H1 (cell line): Measurements from ENCODE around the gene C2CD4C. TPM values are rescaled to one million over a fixed set of nuclear protein-coding genes. Genes with fewer than 3 reads are reported as not detected.

ENCODE experiments used
- CTCF ChIA-PET: fragments of 300-600 bp; sonication (Branson Sonifier 250); formaldehyde crosslinking; loops from one replicate; lab custom pipeline; 2021; ENCODE audit not compliant: partially characterized antibody; lab: Charles Lee
- POLR2A ChIA-PET: fragments of 300-600 bp; sonication (Branson Sonifier 250); formaldehyde crosslinking; loops from one replicate; lab custom pipeline; 2021; ENCODE audit warnings: inconsistent platforms; ENCODE audit not compliant: partially characterized antibody; lab: Charles Lee
- DNase-seq, 2 experiments: peaks; one replicate each; pipeline versions ENCODE4 v3.0.0 to v3.0.0-alpha.2; 2010 to 2022; ENCODE audit warnings: low spot score in 2 of 2, low read depth in 1 of 2, mixed read lengths in 1 of 2
- FAIRE-seq: peaks from 2 replicates; lab custom pipeline; 2011; peaks lifted over from hg19 to GRCh38; lab: Jason Lieb, UNC
- H2AFZ ChIP-seq: 2 replicates; pipeline ENCODE4 v1.8.1; 2012; ENCODE audit warnings: low read length, inconsistent platforms
- H2AK5ac ChIP-seq: 2 replicates; pipeline ENCODE4 v1.6.1; 2013; ENCODE audit warnings: low read depth, low read length
- H2BK120ac ChIP-seq: replicated peaks from 2 replicates; pipeline ENCODE3; 2013; ENCODE audit warnings: low read depth, low read length, inconsistent platforms
- H2BK12ac ChIP-seq: 2 replicates; pipeline ENCODE4 v1.6.1; 2013; ENCODE audit warnings: low read depth, low read length
- H2BK15ac ChIP-seq: 2 replicates; pipeline ENCODE4 v1.6.1; 2013; ENCODE audit warnings: low read length
- H2BK20ac ChIP-seq: 2 replicates; pipeline ENCODE4 v1.6.1; 2013; ENCODE audit warnings: low read length
- H2BK5ac ChIP-seq: 2 replicates; pipeline ENCODE4 v1.6.1; 2013; ENCODE audit warnings: low read depth, low read length
- H3K14ac ChIP-seq: 2 replicates; pipeline ENCODE4 v1.6.1; 2013; ENCODE audit warnings: inconsistent platforms; ENCODE audit not compliant: insufficient read length
- H3K18ac ChIP-seq: 2 replicates; pipeline ENCODE4 v1.6.1; 2013; ENCODE audit warnings: low read length; ENCODE audit errors: extremely low read depth
- H3K23ac ChIP-seq: 2 replicates; pipeline ENCODE4 v1.6.1; 2013; ENCODE audit warnings: inconsistent platforms; ENCODE audit not compliant: insufficient read length
- H3K23me2 ChIP-seq: 2 replicates; pipeline ENCODE4 v1.6.1; 2013; ENCODE audit warnings: low read depth, low read length
- H3K27ac ChIP-seq: 2 replicates; pipeline ENCODE4 v1.6.1; 2011; ENCODE audit warnings: low read depth, low read length, inconsistent platforms
- H3K27me3 ChIP-seq, 4 experiments: replicated peaks in 1 of 4; 1 replicate in 1 of 4; 2 replicates in 3 of 4; pipeline versions ENCODE4 v1.6.1 to v1.8.1; 2011 to 2013; ENCODE audit warnings: low read length in 3 of 4, mild to moderate bottlenecking in 3 of 4, inconsistent platforms in 2 of 4, mixed read lengths in 2 of 4, moderate library complexity in 1 of 4; ENCODE audit not compliant: control insufficient read depth in 3 of 4, insufficient read depth in 3 of 4; ENCODE audit errors: extremely low read depth in 1 of 4
- H3K36me3 ChIP-seq, 4 experiments: 2 replicates each; pipeline versions ENCODE4 v1.6.1 to v1.8.1; 2011 to 2013; ENCODE audit warnings: mild to moderate bottlenecking in 4 of 4, low read length in 3 of 4, moderate library complexity in 2 of 4, control low read depth in 1 of 4, inconsistent platforms in 1 of 4; ENCODE audit not compliant: insufficient read depth in 4 of 4, control insufficient read depth in 2 of 4
- H3K4ac ChIP-seq: replicated peaks from 2 replicates; pipeline ENCODE3; 2013; ENCODE audit warnings: low read length, low read depth, mixed read lengths, inconsistent platforms; ENCODE audit not compliant: insufficient read length
- H3K4me1 ChIP-seq, 4 experiments: replicated peaks in 1 of 4; 1 replicate in 1 of 4; 2 replicates in 3 of 4; pipeline versions ENCODE4 v1.6.1 to v1.8.1; 2011 to 2013; ENCODE audit warnings: low read length in 3 of 4, inconsistent platforms in 2 of 4, mixed read lengths in 1 of 4; ENCODE audit not compliant: insufficient read depth in 4 of 4, control insufficient read depth in 3 of 4
- H3K4me2 ChIP-seq, 2 experiments: 2 replicates each; pipeline versions ENCODE4 v1.6.1 to v1.8.1; 2011 to 2013; ENCODE audit warnings: low read depth in 2 of 2, low read length in 2 of 2, control low read depth in 1 of 2, inconsistent platforms in 1 of 2, mild to moderate bottlenecking in 1 of 2; ENCODE audit not compliant: insufficient read depth in 1 of 2
- H3K4me3 ChIP-seq, 4 experiments: fragments of 200-600, 300-600 bp in 1 of 4; sonication (generic), shearing (Covaris generic), sonication (Bioruptor Twin) in 1 of 4; 2 replicates each; pipeline versions ENCODE4 v1.5.1 to v1.8.1; 2011 to 2016; ENCODE audit warnings: low read length in 4 of 4, low read depth in 3 of 4, control low read depth in 2 of 4, inconsistent platforms in 2 of 4, mild to moderate bottlenecking in 2 of 4, mixed read lengths in 1 of 4, moderate library complexity in 1 of 4; ENCODE audit not compliant: insufficient read depth in 2 of 4; ENCODE audit errors: extremely low read depth in 1 of 4
- H3K56ac ChIP-seq: replicated peaks from 2 replicates; pipeline ENCODE3; 2013; ENCODE audit warnings: low read depth, mild to moderate bottlenecking, mixed read lengths, low read length, inconsistent platforms; ENCODE audit not compliant: insufficient read length
- H3K79me1 ChIP-seq: 2 replicates; pipeline ENCODE4 v1.6.1; 2013; ENCODE audit warnings: low read depth, low read length, control low read depth
- H3K79me2 ChIP-seq, 2 experiments: 2 replicates each; pipeline versions ENCODE4 v1.6.1 to v1.8.1; 2012 to 2013; ENCODE audit warnings: low read length in 2 of 2, mild to moderate bottlenecking in 2 of 2, inconsistent platforms in 1 of 2; ENCODE audit not compliant: insufficient read depth in 2 of 2, control insufficient read depth in 1 of 2
- H3K9ac ChIP-seq, 4 experiments: replicated peaks in 1 of 4; 1 replicate in 1 of 4; 2 replicates in 3 of 4; pipeline versions ENCODE4 v1.6.1 to v1.8.1; 2011 to 2013; ENCODE audit warnings: low read depth in 3 of 4, low read length in 3 of 4, control low read depth in 2 of 4, mild to moderate bottlenecking in 2 of 4, moderate library complexity in 2 of 4, inconsistent platforms in 1 of 4; ENCODE audit errors: extremely low read depth in 1 of 4
- H3K9me3 ChIP-seq, 2 experiments: 2 replicates each; pipeline versions ENCODE4 v1.6.1 to v1.8.1; 2012 to 2013; ENCODE audit warnings: mild to moderate bottlenecking in 2 of 2, moderate library complexity in 2 of 2, control low read depth in 1 of 2, inconsistent platforms in 1 of 2, low read depth in 1 of 2, low read length in 1 of 2, mixed read lengths in 1 of 2; ENCODE audit not compliant: insufficient read depth in 2 of 2
- H4K20me1 ChIP-seq, 2 experiments: replicated peaks in 1 of 2; 2 replicates each; pipeline versions ENCODE3 to v1.8.1; 2011 to 2013; ENCODE audit warnings: inconsistent platforms in 2 of 2, low read length in 2 of 2, mild to moderate bottlenecking in 1 of 2; ENCODE audit not compliant: insufficient read depth in 2 of 2, control insufficient read depth in 1 of 2
- H4K5ac ChIP-seq: 2 replicates; pipeline ENCODE4 v1.6.1; 2013; ENCODE audit warnings: low read length, low read depth, mixed read lengths, inconsistent platforms; ENCODE audit not compliant: insufficient read length
- H4K8ac ChIP-seq: 2 replicates; pipeline ENCODE4 v1.8.0; 2013; ENCODE audit warnings: mild to moderate bottlenecking, moderate library complexity, low read length, inconsistent platforms; ENCODE audit not compliant: insufficient read depth; ENCODE audit errors: extremely low read depth
- H4K91ac ChIP-seq: replicated peaks from 2 replicates; pipeline ENCODE3; 2013; ENCODE audit warnings: low read length, mixed read lengths, inconsistent platforms; ENCODE audit not compliant: insufficient read length
- FOSL1 ChIP-seq: IDR thresholded peaks from 2 replicates; pipeline ENCODE4 v1.6.1; 2011; ENCODE audit warnings: mild to moderate bottlenecking, low read depth, low read length, moderate library complexity; ENCODE audit not compliant: insufficient read depth
- JUND ChIP-seq: IDR thresholded peaks from 2 replicates; pipeline ENCODE4 v1.6.1; 2011; ENCODE audit warnings: mild to moderate bottlenecking, improper control_type of control experiment, low read length
- MAFK ChIP-seq: IDR thresholded peaks from 2 replicates; pipeline ENCODE4 v1.6.1; 2012; ENCODE audit warnings: low read depth, mild to moderate bottlenecking, improper control_type of control experiment, low read length
- RBBP5 ChIP-seq: IDR thresholded peaks from 2 replicates; pipeline ENCODE4 v1.7.1; 2012; ENCODE audit warnings: low read depth, mild to moderate bottlenecking, inconsistent platforms, low read length, moderate library complexity, borderline replicate concordance
- RNF2 ChIP-seq: fragments of 200-900, 300-1000 bp; sonication (generic); IDR thresholded peaks from 2 replicates; pipeline ENCODE4 v1.7.1; 2016; ENCODE audit warnings: borderline replicate concordance, low read depth, mild to moderate bottlenecking, antibody characterized with exemption, low read length; ENCODE audit not compliant: poor library complexity, severe bottlenecking; ENCODE audit errors: missing control alignments
- TCF12 ChIP-seq: IDR thresholded peaks from 2 replicates; pipeline ENCODE4 v1.6.1; 2011; ENCODE audit warnings: low read depth, mild to moderate bottlenecking, low read length
- WGBS, 2 experiments: shearing (Covaris generic) in 1 of 2; methylation state at CpG; one replicate each; pipeline versions ENCODE4 v1.1.6 to v1.1.7; 2013 to 2015; ENCODE audit warnings: low lambda C conversion rate in 2 of 2, mixed read lengths in 2 of 2, inconsistent platforms in 1 of 2, low coverage in 1 of 2, missing lambda C conversion rate in 1 of 2; ENCODE audit not compliant: insufficient replicate concordance in 2 of 2, insufficient coverage in 1 of 2, insufficient read length in 1 of 2; ENCODE audit errors: extremely low coverage in 1 of 2, missing lambda C conversion rate in 1 of 2; 5-methylcytosine and 5-hydroxymethylcytosine counted together
- polyA plus RNA-seq, 7 experiments: library from polyadenylated mRNA; depleted of rRNA in 3 of 7; stranded (reverse) in 5 of 7; unstranded in 2 of 7; fragments of >200 nt in 5 of 7; fragments of 200-250 nt in 2 of 7; gene quantifications; 1 replicate in 5 of 7; 2 replicates in 1 of 7; 4 replicates in 1 of 7; pipeline versions ENCODE4 v1.2.1 to v1.2.3, GENCODE V29; 2011 to 2013; ENCODE audit warnings: missing spikeins in 2 of 7, mixed read lengths in 2 of 7
- total RNA-seq: library from RNA; stranded (reverse); fragmentation: NEBNext Ultra II Directional; extraction: Animal tissue kit (Norgen Biotek cat#: 25700); gene quantifications from 2 replicates; pipeline ENCODE4 v1.2.1, GENCODE V29; 2021
- TF ChIP-seq, protein P1 (sequence below), 3 experiments: IDR thresholded peaks; 1 replicate in 2 of 3; 2 replicates in 1 of 3; pipeline versions ENCODE4 v1.5.1 to v1.6.1; 2011; ENCODE audit warnings: low read length in 3 of 3, mild to moderate bottlenecking in 3 of 3, inconsistent platforms in 2 of 3, low read depth in 1 of 3, moderate library complexity in 1 of 3; ENCODE audit not compliant: insufficient read depth in 1 of 3; ENCODE audit errors: control extremely low read depth in 1 of 3

The C2CD4C gene
- total and polyA plus RNA-seq, 2 of the 8 experiments (the other 6 are each of a cell fraction or from before 2014, with no cell fraction given), result 3.8 to 6.3 TPM

DNA sequence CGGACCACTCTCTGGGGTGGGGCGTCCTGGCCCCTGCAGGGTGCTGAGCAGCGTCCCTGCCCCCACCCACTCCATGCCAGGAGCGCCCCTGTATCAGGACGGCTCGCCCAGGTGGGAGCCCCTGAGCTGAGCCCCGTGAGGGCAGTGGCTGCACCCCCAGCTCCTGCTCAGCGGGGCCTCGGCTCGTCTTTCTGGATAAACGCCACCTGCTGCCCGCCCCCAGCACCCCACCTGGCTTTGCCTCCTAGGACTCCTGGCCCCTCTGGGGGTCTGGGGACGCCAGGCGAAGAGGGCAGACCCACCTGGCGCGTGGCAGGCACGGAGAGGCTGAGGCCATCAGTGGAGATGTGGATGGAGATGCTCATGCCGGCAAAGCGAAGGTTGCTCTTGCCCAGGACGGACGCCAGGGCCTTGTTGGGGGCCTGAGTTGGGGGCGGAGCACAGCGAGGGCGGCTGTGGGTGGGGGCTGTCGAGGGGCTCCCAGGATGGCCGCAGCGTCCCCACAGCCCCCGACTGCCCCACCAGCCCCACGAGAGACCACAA is 29.5 kb upstream of the C2CD4C start:
- no peak overlapping the region for H3K4me2 ChIP-seq
- ChIA-PET CTCF (interaction anchor here (0.7 to 1.2 kb wide), 3 partner anchors 28 to 72 kb away, joined by 3 read pairs; no protein-coding TSS in a partner anchor), POLR2A (interaction anchor here (1.0 kb wide), 1 partner anchor 19 kb away, joined by 3 read pairs; no protein-coding TSS in a partner anchor)
- H4K20me1 ChIP-seq, result peaks cover 0 to 5% of the 10 kb centered on the region in 2 experiments
- peaks cover 0 to 4% of the 10 kb centered on the region in 2 experiments; a peak in 1 of 4 replicates for H3K9me3 ChIP-seq
- H2BK15ac ChIP-seq, result no peak overlapping the region
- no peak overlapping the region for H3K56ac ChIP-seq
- no peak overlapping the region for H4K5ac ChIP-seq
- H3K27ac ChIP-seq, result no peak overlapping the region
- no peak overlapping the region for H3K23ac ChIP-seq
- no peaks in the 10 kb centered on the region for H3K27me3 ChIP-seq
- H3K23me2 ChIP-seq, result peaks cover 15% of the 10 kb centered on the region; the same call in 1 of the 2 replicates
- no peak for FAIRE-seq
- H2BK120ac ChIP-seq, result no peak overlapping the region
- no peak overlapping the region for H2BK20ac ChIP-seq
- TF ChIP-seq, protein P1, sequence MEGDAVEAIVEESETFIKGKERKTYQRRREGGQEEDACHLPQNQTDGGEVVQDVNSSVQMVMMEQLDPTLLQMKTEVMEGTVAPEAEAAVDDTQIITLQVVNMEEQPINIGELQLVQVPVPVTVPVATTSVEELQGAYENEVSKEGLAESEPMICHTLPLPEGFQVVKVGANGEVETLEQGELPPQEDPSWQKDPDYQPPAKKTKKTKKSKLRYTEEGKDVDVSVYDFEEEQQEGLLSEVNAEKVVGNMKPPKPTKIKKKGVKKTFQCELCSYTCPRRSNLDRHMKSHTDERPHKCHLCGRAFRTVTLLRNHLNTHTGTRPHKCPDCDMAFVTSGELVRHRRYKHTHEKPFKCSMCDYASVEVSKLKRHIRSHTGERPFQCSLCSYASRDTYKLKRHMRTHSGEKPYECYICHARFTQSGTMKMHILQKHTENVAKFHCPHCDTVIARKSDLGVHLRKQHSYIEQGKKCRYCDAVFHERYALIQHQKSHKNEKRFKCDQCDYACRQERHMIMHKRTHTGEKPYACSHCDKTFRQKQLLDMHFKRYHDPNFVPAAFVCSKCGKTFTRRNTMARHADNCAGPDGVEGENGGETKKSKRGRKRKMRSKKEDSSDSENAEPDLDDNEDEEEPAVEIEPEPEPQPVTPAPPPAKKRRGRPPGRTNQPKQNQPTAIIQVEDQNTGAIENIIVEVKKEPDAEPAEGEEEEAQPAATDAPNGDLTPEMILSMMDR (IDR thresholded peaks at IDR 0.05; ENCODE audit: control extremely low read depth in 1 of 3, insufficient read depth in 1 of 3, low read depth in 1 of 3, low read length in 3 of 3), result peak in 1 of 3 experiments; percentile 6; a peak in 1 of 4 replicates
- TF ChIP-seq MAFK (no peak), JUND (no peak), FOSL1 (no peak), RNF2 (no peak), TCF12 (no peak), RBBP5 (no peak)
- H3K4me1 ChIP-seq, result peaks cover 0 to 11% (median 2%) of the 10 kb centered on the region in 4 experiments; a peak in 3 of 7 replicates
- H4K91ac ChIP-seq, result no peak overlapping the region
- no peak for DNase-seq
- no peak overlapping the region for H3K9ac ChIP-seq
- no peak overlapping the region for H2BK12ac ChIP-seq
- H3K14ac ChIP-seq, result no peak overlapping the region
- H3K79me1 ChIP-seq, result no peaks in the 10 kb centered on the region
- no peak overlapping the region for H3K4ac ChIP-seq
- H3K18ac ChIP-seq, result no peak overlapping the region; the same call in 1 of the 2 replicates
- no peak overlapping the region for H4K8ac ChIP-seq
- peaks cover 0 to 5% (median 2%) of the 10 kb centered on the region in 4 experiments; a peak in 3 of 8 replicates for H3K36me3 ChIP-seq
- H2BK5ac ChIP-seq, result no peak overlapping the region
- no peak overlapping the region for H3K4me3 ChIP-seq
- WGBS, 2 experiments, result 67% methylated on average over 22 of the region's 29 CpGs; no CpG with 5 or more reads in 1 of the 2 experiments
- H3K79me2 ChIP-seq, result no peaks in the 10 kb centered on the region
- H2AFZ ChIP-seq, result no peak overlapping the region
- H2AK5ac ChIP-seq, result no peak overlapping the region
